CD4-positive, alpha-beta T cell treated with Interferon gamma for 1 hour (primary cell): ENCODE data around the gene ASB18.

Experiments
- DNase-seq: peaks from one replicate; pipeline ENCODE4 v3.0.0-alpha.2; 2020

Gene ASB18

GRCh38 chr2:236161531-236161930 is 102.7 kb downstream of the ASB18 start:
- DNase-seq, result no peak

GRCh38 chr2:236161082-236161462 is 103.1 kb downstream of the ASB18 start:
- no peak for DNase-seq

DNA sequence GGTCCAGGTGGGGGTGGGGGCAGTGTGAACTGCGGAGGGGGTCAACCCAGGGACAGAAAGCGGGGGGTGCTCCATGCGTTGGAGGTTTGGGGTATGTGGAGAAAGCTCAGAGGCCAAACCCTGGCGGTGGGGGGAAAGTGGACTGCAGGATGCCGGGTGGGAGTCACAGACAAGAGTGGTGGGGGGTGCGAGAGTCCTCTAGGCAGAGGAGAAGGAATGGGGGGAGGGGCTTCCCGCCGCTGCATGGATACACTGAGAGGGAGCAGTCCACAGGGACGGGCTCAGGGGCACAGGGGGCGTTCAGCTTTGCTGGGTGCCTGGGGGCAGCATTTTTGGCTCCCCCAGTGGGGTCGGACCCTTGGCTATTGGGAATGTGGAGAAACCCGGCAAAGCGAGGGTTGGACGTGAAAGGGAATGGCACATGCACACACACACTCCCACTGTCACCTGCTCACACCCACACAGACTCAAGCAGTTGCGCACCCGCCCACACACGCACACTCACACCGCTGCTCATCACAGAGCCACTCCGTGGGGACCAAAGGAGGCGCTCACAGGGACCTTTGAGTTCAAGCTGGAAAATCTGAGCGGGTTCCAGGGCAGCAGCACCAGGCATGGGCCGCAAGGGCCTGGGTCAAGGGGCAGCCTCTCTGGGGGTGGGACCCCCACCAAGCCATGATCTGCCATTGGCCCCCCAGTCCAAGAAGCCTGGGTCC is 103.7 kb downstream of the ASB18 start:
- DNase-seq, result no peak

GRCh38 chr2:236159778-236160170 is 104.4 kb downstream of the ASB18 start:
- no peak for DNase-seq

- DNase-seq, result no peak
Measured at GRCh38 chr2:236158969-236159777, 105.0 kb downstream of the ASB18 start.

DNA sequence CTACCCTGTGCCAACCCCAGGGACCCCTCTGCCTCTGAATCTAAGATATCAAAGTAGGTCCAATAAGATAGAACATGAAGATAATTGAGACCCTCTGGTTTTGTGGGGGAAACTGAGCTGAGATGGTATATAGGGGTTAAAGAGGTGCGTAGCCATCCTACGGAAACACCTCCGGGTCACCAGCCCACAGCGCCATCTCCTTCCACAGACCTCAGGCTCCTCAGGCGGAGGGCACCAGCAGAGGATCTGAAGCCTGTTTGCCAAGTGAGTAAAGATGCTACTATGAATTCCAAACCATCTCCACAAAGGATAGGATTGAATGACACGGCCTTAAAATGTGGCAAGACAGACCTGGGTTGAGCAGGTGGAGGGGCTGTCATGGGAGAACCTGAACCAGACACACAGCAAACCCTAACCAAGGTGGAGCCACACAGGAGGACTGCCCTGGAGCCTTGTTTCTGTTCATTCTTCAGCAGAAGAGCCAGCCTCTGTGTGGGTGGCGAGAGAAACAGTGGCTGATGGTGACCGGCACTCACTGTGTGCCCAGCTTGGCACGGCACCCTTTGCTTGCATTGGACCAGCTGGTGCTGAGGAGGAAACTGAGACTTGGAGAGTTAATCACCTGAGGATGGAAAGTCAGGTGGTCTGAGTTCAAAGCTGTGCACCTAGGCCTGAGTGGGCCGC is 106.2 kb downstream of the ASB18 start:
- DNase-seq, result no peak

DNA sequence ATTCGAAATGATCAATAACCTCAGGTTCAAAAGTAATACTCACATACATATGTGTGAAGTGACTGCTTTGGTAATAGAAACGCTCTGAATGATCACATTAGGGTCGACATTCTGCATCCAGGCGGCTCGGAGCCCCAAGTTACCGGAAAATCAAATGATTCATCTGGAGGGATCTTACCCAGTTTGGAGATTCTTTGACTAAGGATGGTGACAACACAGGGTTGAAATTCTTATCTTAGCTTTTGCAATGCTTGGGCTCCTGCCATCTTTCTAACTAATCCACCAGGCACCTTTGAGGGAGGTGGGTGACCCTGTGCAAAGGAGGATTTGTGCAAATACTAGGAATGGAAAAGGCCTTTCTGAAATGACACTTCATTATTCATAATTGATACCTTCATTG is 106.8 kb downstream of the ASB18 start:
- no peak for DNase-seq

GRCh38 chr2:236156860-236157194 is 107.4 kb downstream of the ASB18 start:
- DNase-seq, result no peak

GRCh38 chr2:236156095-236156859 is 107.9 kb downstream of the ASB18 start:
- no peak for DNase-seq

DNA sequence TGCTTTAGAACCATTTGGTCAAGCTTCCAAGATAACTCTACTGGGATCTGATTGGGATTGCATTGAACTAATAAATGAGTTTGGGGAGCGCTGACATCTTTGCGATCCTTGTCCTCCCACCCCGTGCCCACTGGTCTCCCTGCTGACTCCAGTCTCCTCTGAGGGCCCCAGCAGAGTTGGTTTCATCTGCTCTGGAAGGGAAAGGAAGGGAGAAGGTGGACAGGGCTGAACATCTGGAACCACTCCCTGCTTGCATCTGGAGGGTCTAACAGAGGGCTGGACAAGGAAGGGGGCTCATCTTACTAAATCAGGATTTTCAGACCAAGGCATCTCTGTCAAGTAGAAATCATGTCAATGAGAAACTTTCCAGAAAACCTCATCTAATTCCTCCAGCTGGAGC is 108.8 kb downstream of the ASB18 start:
- DNase-seq, result no peak

DNA sequence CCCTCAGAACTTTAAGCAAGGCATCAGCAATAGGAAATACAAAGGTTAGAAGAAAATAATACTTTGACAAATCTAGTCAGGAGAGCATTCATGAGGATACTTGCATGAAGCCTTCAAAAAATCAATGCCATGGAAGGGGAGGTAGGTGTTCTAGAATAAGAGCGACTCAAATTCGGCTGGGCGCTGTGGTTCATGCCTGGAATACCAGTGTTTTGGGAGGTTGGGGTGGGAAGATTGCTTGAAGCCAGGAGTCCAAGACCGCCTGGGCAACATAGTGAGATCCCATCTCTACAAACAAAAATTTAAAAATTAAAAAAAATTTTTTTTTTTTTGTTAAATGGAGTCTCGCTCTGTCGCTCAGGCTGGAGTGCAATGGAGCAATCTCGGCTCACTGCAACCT is 117.8 kb downstream of the ASB18 start:
- no peak for DNase-seq

DNA sequence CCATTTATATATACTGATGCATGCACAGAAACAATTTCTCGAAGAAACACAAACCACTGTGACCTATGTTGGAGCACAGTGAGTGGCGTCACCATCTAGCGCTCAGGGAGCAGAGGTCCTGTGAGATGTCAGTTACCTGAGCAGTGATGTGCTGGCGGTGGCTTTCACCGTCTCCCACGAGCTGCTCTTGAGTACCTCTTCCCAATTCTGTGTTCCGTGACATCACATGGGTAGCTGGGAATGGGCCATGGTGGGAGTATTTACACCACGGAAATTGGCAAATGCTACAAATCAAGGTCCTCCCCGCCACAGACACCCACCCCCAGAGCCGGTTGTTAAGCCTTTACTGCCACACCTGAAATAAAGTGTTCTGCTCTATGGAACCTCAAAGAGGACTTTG is 120.4 kb downstream of the ASB18 start:
- DNase-seq, result no peak
